Skin of body (tissue), 2 donors: Measurements from ENCODE around the gene ANKRD13D. TPM values are rescaled to one million over a fixed set of nuclear protein-coding genes. Genes with fewer than 3 reads are reported as not detected.
A peak's percentile ranks its signal among the peaks of the same experiment; 100 is the strongest.
"Not testable (repeated sequence)": the region's sequence is repeated elsewhere in the genome, so short reads cannot be mapped to it uniquely, and the experiment has no call there.

Experiments
- DNase-seq: peaks from one replicate; lab custom pipeline; 2025; lab: John Stamatoyannopoulos, UW
- total RNA-seq: library from RNA; depleted of rRNA; stranded (reverse); fragments of >200 nt; gene quantifications from one replicate; pipeline ENCODE4 v1.2.3, GENCODE V29; 2014

ANKRD13D gene
- total RNA-seq, result 33.0 TPM

GRCh38 chr11:67289226-67289650, at the start of gene ANKRD13D:
Gene ANKRD13D, plus strand, starts transcription at chr11:67289303. Its CDS starts 158 bp downstream, at chr11:67289461.
- DNase-seq, result no peak

- DNase-seq, result peak; percentile 99
Measured at GRCh38 chr11:67239783-67240575, 49.1 kb upstream of the ANKRD13D start.

- peak; percentile 80 for DNase-seq
Measured at GRCh38 chr11:67240576-67241389, 48.3 kb upstream of the ANKRD13D start.

- DNase-seq, result no peak
Measured at GRCh38 chr11:67242548-67242947, 46.6 kb upstream of the ANKRD13D start.

- DNase-seq, result no peak
Measured at GRCh38 chr11:67243051-67243450, 46.1 kb upstream of the ANKRD13D start.

- DNase-seq, result no peak
Measured at GRCh38 chr11:67245046-67245445, 44.1 kb upstream of the ANKRD13D start.

GRCh38 chr11:67247946-67248550, 41.1 kb upstream of the ANKRD13D start:
- no peak for DNase-seq

GRCh38 chr11:67248653-67249052, 40.5 kb upstream of the ANKRD13D start:
- no peak for DNase-seq

- no peak for DNase-seq
Measured at GRCh38 chr11:67250059-67251043, 38.8 kb upstream of the ANKRD13D start.

GRCh38 chr11:67251841-67252240, 37.3 kb upstream of the ANKRD13D start:
- no peak for DNase-seq

GRCh38 chr11:67252831-67253239, 36.3 kb upstream of the ANKRD13D start:
- DNase-seq, result peak; percentile 40

GRCh38 chr11:67253872-67254624, 35.1 kb upstream of the ANKRD13D start:
- DNase-seq, result peak; percentile 40

- no peak for DNase-seq
Measured at GRCh38 chr11:67254798-67255197, 34.3 kb upstream of the ANKRD13D start.

GRCh38 chr11:67255353-67255752, 33.8 kb upstream of the ANKRD13D start:
- no peak for DNase-seq

GRCh38 chr11:67255864-67256263, 33.2 kb upstream of the ANKRD13D start:
- no peak for DNase-seq

GRCh38 chr11:67256477-67257135, 32.5 kb upstream of the ANKRD13D start:
- no peak for DNase-seq

GRCh38 chr11:67260406-67260805, 28.7 kb upstream of the ANKRD13D start:
- no peak for DNase-seq

GRCh38 chr11:67260885-67261639, 28.0 kb upstream of the ANKRD13D start:
- not testable (repeated sequence) for DNase-seq

- no peak for DNase-seq
Measured at GRCh38 chr11:67261640-67261945, 27.5 kb upstream of the ANKRD13D start.
